GM10248 (cell line): ENCODE data around the gene E2F1.
A peak's percentile ranks its signal among the peaks of the same experiment; 100 is the strongest.

Experiments used
- CTCF ChIA-PET: fragments of 300-600 bp; sonication (Branson Sonifier 250); formaldehyde crosslinking; extraction: SDS; loops from one replicate; lab custom pipeline; 2021; ENCODE audit warnings: antibody characterized with exemption; lab: Yijun Ruan, JAX
- POLR2A ChIA-PET: fragments of 350-650 bp; sonication (Branson Sonifier 250); formaldehyde crosslinking; extraction: SDS; loops from one replicate; lab custom pipeline; 2020; ENCODE audit warnings: antibody characterized with exemption; lab: Yijun Ruan, JAX
- DNase-seq: peaks from one replicate; pipeline ENCODE4 v3.0.0; 2012; ENCODE audit errors: extremely low spot score
- TF ChIP-seq, protein P1 (sequence below): IDR thresholded peaks from 2 replicates; pipeline ENCODE4 v1.5.1; 2012; ENCODE audit warnings: mild to moderate bottlenecking, low read depth; ENCODE audit errors: extremely low read depth, missing control alignments, control extremely low read depth

The E2F1 gene

GRCh38 chr20:33676652-33677645 lies 9.2 kb downstream of the E2F1 start:
- ChIA-PET CTCF (interaction anchor here (1.7 kb wide), 1 partner anchor 8 kb away, joined by 8 read pairs; no protein-coding TSS in a partner anchor), POLR2A (interaction anchor here (0.6 kb wide), 1 partner anchor 1496 kb away, joined by 3 read pairs; no protein-coding TSS in a partner anchor)
- no peak for DNase-seq
- TF ChIP-seq, protein P1, sequence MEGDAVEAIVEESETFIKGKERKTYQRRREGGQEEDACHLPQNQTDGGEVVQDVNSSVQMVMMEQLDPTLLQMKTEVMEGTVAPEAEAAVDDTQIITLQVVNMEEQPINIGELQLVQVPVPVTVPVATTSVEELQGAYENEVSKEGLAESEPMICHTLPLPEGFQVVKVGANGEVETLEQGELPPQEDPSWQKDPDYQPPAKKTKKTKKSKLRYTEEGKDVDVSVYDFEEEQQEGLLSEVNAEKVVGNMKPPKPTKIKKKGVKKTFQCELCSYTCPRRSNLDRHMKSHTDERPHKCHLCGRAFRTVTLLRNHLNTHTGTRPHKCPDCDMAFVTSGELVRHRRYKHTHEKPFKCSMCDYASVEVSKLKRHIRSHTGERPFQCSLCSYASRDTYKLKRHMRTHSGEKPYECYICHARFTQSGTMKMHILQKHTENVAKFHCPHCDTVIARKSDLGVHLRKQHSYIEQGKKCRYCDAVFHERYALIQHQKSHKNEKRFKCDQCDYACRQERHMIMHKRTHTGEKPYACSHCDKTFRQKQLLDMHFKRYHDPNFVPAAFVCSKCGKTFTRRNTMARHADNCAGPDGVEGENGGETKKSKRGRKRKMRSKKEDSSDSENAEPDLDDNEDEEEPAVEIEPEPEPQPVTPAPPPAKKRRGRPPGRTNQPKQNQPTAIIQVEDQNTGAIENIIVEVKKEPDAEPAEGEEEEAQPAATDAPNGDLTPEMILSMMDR: no peak

DNA sequence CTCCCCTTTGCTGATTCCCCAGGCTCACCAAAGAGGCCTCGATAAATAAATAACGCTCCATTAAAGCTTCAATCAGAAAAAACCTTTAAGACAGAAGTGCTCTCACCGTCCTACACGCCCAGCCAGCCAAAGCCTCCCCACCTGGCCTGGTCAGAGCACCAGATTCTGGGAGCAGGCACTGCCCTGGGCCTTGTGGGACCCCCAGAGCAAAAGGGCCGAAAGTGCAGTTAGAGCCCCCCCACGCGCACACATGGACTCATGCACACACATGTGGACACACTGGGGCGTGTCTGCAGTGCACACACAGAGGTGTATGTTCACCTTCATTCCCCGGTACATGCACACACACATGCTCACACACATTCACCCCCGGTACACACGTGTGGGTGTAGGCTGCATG lies 10.1 kb downstream of the E2F1 start:
- CTCF ChIA-PET: interaction anchor here (1.2 kb wide), 1 partner anchor 9 kb away, joined by 3 read pairs; the partner anchor contains the start of gene ACTL10
- POLR2A ChIA-PET: interaction anchor here (0.9 kb wide), 1 partner anchor 13 kb away, joined by 3 read pairs; no protein-coding TSS in a partner anchor
- TF ChIP-seq, protein P1: no peak
- DNase-seq: no peak

- ChIA-PET POLR2A (interaction anchor here (0.9 kb wide), 1 partner anchor 12 kb away, joined by 3 read pairs; no protein-coding TSS in a partner anchor), CTCF (interaction anchor here (1.2 to 1.3 kb wide), 2 partner anchors 9 to 10 kb away, joined by 3 read pairs; partner anchors contain the start of gene ACTL10)
- TF ChIP-seq, protein P1: no peak
- DNase-seq: no peak
Measured at GRCh38 chr20:33675136-33675959, 10.8 kb downstream of the E2F1 start.

DNA sequence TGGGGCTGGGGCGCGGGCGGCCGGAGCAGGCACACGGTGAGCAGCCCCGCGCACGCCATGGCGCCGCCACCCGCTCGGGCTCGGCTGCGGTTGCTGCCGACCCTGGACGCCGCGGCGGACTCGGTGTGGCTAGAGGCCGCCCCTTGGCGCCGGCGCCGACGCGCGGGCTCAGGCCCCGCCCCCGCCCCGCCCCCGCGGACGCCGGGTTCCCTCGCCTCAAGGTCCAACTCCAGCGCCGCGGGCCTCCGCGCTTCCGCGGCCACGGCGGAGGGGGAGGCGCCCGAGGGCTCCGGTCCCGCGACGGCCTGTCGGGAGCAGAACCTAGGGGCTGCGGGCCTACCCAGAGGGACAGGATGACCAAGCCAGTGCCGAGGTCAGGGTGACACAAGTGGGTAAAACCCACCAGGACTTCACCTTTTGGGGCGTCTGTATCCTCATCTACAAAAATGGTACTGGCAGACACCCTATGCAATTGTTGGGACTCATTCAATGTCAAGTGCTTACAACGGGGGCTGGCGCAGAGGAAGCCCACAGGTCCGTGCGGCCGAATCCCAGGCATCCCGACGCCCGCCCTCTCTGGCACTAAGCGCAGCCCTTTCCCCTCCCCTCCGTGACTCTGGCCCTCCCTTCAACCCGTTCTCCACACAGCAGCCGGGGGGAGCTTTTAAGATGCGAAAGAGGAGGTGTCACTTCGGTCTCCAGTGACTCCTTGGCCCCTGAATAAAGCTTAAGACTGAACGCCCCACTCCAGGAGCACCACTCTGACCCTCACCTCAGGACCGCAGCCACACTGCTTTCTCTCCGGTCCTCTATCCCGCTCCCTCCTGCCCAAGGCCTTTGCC lies 11.7 kb downstream of the E2F1 start, which contains the start of gene NECAB3:
Gene NECAB3, minus strand, starts transcription at position 135 of the 842 bp plus-strand sequence. Its CDS starts 76 bp downstream, at position 59.
- ChIA-PET POLR2A (interaction anchor here (1.0 kb wide), 1 partner anchor 10 kb away, joined by 6 read pairs; no protein-coding TSS in a partner anchor), CTCF (interaction anchor here (1.3 kb wide), 1 partner anchor 11 kb away, joined by 3 read pairs; no protein-coding TSS in a partner anchor)
- TF ChIP-seq, protein P1: no peak
- peak; percentile 88 for DNase-seq

- TF ChIP-seq, protein P1: no peak
- CTCF ChIA-PET: no interaction called here
- POLR2A ChIA-PET: interaction anchor here (0.6 to 1.0 kb wide), 2 partner anchors 9 to 352 kb away, joined by 4 to 6 read pairs; no protein-coding TSS in a partner anchor
- no peak for DNase-seq
Measured at GRCh38 chr20:33673410-33674293, 12.5 kb downstream of the E2F1 start.
